C1 segment of cervical spinal cord (tissue), 14 donors: ENCODE data around the gene MEGF8.
A peak's percentile ranks its signal among the peaks of the same experiment; 100 is the strongest.

ENCODE experiments used
- DNase-seq, 14 donors: peaks; one replicate each; lab custom pipeline; 2025; lab: John Stamatoyannopoulos, UW

MEGF8 gene

DNA sequence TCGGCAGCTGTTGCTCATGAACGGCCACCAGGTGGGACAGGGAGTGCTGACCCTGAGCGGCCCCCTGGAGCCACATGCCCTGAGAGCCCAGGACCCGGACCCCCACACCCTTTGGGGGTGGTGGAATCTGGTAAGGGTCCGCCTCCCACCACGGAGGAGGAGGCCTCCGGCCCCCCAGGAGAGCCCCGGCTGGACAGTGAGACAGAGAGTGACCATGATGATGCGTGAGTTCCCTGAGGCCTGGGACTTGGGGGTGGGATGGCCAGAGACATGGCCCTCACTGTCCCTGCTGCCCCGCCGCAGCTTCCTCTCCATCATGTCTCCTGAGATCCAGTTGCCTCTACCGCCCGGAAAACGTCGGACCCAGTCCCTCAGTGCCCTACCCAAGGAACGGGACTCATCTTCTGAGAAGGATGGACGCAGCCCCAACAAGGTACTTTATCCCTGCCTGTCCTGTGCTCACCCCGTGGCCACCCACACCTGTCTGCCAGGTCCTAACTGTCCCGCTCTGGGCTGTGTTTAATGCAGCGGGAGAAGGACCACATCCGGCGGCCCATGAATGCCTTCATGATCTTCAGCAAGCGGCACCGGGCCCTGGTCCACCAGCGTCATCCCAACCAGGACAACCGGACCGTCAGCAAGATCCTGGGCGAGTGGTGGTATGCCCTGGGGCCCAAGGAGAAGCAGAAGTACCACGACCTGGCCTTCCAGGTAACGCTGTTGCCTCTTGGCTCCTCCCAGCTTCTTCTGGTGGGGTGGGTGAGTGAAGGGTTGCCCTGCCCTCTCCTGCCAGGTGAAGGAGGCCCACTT lies 38.2 kb upstream of the MEGF8 start:
- no peak for DNase-seq

DNA sequence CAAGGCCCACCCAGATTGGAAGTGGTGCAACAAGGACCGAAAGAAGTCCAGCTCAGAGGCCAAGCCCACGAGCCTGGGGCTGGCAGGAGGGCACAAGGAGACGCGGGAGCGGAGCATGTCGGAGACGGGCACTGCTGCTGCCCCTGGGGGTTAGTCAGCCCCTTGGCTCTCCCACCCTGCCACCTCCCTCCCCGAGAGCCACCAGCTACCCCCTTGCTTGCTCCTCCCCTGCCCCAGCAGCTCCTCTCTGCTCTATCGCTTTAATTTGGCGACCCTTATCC lies 37.7 kb upstream of the MEGF8 start:
- no peak for DNase-seq

DNA sequence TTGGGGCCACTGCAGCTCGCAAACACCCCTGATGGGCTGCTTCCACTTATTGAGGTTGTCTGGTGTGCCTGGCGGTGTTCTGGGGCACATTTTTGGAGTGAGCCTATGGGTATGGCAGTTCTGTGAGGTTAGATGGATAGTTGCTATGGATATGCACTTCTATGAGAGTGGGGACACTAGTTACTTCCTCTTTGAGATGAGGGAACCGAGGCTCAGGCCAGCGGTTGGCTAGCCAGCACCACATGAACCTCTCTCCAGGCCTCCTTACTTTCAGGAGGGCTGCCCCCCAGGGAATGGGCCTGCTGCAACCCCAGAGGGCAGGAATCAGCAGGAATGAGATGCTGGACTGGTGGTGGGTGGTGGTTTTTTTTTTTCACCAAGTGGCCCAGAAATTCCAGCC lies 37.0 kb upstream of the MEGF8 start:
- DNase-seq = no peak

DNA sequence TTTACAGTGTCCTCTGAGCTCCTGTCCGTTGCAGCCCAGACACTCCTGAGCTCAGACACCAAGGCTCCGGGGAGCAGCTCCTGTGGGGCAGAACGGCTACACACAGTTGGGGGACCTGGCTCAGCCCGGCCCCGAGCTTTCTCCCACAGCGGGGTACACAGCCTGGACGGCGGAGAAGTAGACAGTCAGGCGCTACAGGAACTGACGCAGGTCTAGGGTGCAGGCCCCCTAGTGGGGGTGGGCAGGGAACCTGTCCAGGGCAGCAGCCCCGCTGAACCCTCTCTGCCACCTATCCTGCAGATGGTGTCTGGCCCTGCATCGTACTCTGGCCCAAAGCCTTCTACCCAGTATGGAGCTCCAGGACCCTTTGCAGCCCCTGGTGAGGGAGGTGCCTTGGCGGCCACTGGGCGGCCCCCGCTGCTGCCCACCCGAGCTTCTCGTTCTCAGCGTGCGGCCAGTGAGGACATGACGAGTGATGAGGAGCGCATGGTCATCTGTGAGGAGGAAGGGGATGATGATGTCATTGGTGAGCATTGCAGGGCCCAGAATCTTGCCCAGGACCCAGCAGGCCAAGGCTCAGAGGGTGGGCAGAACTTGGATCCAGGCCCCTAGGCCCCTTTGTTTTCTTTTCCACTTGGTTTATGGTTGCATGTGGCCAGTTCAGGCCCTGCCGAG lies 36.4 kb upstream of the MEGF8 start:
- DNase-seq = no peak

DNA sequence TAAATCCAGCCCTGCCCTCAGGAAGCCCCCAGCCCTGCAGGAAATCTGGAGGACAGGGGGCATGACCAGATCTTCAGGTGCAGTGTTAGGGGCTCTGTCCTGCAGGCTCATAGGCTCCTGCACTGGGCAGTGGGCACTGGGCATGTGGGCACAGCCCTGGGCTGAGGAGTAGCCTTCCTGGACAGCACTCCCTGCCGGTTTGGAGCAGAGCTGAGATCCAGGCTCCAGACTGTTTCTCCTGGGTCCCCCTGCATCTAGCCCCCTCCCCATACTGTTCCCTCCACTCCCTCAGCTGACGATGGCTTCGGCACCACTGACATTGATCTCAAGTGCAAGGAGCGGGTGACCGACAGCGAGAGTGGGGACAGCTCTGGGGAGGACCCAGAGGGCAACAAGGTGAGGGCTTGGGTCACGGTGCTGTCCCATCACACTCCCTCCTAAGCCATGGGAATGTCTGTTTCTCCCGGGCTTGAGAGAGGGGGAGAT lies 35.8 kb upstream of the MEGF8 start:
- DNase-seq = no peak

DNA sequence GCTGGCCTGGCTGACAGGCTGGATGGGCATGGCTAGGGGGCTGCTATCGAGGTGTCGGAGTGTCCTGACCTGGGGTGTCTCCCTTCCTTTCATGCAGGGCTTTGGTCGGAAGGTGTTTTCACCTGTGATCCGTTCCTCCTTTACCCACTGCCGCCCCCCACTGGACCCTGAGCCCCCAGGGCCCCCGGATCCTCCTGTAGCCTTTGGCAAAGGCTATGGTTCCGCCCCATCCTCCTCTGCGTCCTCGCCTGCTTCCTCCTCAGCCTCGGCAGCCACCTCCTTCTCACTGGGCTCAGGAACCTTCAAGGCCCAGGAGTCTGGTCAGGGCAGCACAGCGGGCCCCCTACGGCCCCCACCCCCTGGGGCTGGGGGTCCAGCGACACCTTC lies 35.3 kb upstream of the MEGF8 start:
- DNase-seq = no peak

DNA sequence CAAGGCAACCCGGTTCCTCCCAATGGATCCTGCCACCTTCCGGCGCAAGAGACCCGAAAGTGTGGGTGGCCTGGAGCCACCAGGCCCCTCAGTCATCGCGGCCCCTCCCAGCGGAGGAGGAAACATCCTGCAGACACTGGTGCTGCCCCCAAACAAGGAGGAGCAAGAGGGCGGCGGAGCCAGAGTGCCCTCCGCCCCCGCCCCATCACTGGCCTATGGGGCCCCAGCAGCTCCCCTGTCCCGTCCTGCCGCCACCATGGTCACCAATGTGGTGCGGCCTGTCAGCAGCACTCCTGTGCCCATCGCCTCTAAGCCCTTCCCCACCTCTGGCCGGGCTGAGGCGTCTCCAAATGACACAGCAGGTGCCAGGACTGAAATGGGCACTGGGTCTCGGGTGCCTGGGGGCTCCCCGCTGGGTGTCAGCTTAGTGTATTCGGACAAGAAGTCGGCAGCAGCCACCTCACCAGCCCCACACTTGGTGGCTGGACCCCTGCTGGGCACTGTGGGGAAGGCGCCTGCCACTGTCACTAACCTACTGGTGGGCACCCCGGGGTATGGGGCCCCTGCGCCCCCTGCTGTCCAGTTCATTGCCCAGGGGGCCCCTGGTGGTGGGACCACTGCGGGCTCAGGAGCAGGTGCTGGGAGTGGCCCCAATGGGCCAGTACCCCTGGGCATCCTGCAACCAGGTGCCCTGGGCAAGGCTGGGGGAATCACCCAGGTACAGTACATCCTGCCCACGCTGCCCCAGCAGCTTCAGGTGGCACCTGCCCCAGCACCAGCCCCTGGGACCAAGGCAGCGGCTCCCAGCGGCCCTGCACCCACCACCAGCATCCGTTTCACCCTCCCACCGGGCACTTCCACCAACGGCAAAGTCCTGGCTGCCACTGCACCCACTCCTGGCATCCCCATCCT lies 34.7 kb upstream of the MEGF8 start:
- DNase-seq = no peak

DNA sequence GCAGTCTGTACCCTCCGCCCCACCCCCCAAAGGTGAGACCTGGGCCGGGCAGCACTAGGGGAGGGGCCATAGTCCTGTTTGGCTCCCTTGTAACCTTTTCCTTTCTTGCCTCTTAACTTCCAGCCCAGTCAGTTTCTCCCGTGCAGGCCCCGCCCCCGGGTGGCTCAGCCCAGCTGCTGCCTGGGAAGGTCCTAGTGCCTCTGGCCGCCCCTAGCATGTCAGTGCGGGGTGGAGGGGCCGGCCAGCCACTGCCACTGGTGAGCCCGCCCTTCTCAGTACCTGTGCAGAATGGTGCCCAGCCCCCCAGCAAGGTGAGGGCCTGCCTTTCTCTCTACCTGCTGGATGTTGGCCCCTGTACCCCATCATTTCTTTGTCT lies 34.0 kb upstream of the MEGF8 start:
- no peak for DNase-seq

DNA sequence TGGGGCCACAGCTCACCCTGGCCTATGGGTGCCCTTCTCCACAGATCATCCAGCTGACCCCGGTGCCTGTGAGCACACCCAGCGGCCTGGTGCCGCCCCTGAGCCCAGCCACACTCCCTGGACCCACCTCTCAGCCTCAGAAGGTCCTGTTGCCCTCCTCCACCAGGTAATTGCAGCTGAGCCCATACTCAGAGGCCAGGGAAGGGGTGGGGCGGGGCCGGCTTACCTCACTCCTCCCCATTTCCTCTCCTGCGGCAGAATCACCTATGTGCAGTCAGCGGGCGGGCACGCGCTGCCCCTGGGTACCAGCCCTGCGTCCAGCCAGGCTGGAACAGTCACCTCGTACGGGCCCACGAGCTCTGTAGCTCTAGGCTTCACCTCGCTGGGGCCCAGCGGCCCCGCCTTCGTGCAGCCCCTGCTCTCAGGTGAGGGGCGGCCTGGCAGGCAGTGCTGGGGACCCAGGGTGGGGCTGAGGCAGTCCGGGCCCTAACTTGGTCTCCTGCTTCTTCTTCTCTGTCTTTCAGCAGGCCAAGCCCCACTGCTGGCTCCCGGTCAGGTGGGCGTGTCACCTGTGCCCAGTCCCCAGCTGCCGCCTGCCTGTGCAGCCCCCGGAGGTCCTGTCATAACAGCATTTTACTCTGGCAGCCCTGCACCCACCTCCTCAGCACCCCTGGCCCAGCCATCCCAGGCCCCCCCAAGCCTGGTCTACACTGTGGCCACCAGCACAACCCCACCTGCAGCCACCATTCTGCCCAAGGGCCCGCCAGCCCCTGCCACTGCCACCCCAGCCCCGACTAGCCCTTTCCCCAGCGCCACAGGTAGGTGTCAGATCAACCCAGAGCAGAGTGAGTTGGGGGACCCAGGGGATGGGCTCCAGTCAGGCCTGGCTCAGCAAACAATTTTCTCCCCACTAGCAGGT lies 33.1 kb upstream of the MEGF8 start:
- DNase-seq = no peak

DNA sequence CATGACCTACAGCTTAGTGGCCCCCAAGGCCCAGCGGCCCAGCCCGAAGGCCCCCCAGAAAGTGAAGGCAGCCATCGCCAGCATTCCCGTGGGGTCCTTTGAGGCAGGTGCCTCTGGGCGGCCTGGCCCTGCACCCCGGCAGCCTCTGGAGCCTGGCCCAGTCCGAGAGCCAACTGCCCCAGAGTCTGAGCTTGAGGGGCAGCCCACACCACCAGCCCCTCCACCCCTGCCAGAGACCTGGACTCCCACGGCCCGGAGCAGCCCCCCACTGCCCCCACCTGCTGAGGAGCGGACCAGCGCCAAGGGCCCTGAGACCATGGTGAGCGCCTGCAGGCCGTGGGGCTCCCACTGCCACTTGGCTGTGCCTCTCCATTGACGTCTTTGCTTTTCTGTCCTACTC lies 32.5 kb upstream of the MEGF8 start:
- DNase-seq = no peak

DNA sequence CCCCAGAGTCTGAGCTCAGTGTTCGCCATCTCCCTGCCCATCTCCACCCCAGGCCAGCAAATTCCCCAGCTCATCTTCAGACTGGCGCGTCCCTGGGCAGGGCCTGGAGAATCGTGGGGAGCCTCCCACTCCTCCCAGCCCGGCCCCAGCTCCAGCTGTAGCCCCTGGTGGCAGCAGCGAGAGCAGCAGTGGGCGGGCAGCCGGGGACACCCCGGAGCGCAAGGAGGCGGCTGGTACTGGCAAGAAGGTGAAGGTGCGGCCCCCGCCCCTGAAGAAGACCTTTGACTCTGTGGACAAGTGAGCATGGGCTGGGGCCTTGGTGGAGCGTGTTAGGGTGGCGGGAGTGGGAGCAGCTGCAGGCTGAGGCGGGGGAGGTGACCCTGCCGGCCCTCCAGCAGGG lies 31.9 kb upstream of the MEGF8 start:
- no peak for DNase-seq

DNA sequence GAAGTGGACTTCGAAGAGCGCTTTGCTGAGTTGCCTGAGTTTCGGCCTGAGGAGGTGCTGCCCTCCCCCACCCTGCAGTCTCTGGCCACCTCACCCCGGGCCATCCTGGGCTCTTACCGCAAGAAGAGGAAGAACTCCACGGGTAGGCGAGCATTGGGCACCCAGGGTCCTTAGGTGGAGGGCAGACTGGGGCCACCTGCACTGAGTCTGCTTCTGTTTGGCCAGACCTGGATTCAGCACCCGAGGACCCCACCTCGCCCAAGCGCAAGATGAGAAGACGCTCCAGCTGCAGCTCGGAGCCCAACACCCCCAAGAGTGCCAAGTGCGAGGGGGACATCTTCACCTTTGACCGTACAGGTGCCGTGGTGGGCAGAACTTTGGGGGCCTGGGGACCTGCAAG lies 31.5 kb upstream of the MEGF8 start:
- DNase-seq = no peak

DNA sequence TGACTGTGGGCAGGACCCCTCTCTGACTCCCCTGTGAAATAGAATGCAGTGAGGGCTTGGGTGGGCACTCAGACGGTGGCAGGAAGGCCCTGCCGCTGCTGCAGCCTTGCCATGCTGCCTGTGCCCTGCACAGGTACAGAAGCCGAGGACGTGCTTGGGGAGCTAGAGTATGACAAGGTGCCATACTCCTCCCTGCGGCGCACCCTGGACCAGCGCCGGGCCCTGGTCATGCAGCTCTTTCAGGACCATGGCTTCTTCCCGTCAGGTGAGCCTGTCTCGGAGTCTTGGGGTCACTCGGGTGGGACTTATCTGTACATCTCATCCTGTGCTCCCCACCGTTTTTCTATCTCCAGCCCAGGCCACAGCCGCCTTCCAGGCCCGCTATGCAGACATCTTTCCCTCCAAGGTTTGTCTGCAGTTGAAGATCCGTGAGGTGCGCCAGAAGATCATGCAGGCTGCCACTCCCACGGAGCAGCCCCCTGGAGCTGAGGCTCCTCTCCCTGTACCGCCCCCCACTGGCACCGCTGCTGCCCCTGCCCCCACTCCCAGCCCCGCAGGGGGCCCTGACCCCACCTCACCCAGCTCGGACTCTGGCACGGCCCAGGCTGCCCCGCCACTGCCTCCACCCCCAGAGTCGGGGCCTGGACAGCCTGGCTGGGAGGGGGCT lies 30.8 kb upstream of the MEGF8 start:
- no peak for DNase-seq

DNA sequence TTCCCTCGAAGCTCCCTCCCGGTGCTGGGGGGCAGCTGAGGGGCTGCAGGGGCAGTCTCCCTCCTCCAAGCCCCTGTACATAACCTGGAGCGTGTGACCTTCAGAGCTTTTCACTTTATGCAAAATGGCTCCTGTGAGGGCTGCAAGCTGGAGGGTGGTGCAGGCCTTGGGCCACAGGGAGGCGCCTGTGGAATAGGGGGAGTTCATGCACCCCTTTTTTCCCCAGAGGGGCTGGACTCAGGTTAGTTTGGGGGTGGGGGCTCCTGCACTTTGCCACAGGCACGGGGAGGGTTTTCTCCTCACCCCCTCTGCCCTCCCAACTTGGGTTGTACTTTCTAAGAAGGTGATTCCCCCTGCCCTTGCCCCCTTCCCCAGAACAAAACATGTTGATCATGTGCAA lies 30.1 kb upstream of the MEGF8 start:
- no peak for DNase-seq

DNA sequence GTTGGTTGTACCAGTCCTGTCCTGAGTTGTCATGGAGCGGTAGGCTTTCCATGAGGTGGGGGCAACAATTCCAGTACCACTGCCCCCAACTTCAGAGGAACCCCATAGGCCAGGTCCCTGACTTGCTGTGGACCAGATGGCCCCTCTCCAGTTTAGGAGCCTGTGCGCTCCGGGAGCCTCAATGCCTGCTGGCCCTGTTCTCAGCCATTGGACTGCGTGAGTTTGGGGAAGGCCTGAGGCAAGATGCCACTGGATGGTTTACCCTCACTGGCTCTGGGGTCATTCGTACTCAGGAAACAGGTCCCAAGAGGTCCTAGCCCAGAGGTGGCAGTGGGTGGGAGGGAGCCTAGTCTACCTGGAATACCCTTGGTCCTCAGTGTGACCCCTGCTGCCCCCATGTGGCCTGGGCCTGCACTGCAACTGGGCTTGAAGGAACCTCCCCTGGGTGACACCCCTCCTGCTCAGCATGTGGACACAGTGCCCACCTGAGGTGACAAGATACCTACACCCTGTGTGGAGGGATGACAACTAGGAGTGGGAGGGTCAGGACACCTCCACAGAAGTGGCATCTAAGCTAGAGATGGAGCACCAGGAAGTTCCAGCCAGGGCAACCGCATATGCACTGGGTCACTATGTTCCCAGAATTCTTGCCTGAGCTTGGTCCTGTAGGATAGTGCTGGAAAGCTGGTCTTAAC lies 29.5 kb upstream of the MEGF8 start:
- DNase-seq = peak in 12 of 14 donors; percentile 31 to 76 (median 59)

DNA sequence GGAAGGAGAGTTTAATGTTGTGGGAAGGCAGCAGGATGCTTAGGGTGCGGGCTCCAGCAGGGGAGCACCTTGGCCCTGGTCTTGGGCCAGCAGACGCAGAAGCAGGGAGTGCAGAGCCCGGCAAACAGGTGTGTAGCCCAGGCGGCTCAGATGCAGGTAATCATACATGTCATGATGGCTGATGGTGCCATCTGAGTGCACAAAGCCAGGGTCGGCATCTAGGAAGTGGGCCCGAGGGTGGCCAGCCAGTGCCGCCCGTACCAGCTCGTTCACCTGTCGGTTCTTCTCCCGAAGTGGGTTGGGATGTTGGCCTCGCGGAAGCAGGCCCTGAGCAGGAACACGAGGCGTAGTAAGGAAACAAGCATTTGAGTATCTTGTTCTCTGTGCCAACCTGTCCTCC lies 28.4 kb upstream of the MEGF8 start:
- no peak for DNase-seq

DNA sequence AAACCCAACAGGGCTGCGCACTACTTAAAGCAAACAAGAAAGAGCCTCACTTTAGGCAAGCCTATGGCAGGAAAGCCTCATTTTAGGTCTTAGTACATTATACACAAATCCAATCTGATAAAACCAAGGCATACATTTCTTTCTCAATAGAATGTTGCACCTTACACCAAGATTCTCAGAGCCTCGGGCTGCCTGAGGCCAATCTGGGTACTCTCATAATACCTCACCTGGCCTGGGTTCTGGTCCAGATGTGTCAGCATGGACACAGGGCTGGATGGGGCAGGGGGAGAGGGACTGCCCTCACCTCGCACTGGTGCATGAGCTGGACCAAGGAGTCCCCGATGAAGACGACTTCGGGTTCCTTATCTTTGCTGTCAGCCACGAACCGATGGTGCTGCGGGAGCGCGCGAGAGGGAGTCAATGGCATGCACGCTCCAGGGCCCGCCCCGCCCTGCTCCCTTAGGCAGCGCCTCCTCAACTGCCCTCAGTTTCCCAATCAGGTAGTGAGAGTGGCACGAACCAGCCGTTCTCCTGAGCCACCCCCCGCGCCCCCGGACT lies 23.7 kb upstream of the MEGF8 start, which contains the start of gene PRR19:
TSS of gene PRR19 (plus strand) at position 487 of the 558 bp plus-strand sequence. CDS start 7,453 bp downstream, outside the sequence.
- DNase-seq = peak in 2 of 14 donors; percentile 45 to 66

DNA sequence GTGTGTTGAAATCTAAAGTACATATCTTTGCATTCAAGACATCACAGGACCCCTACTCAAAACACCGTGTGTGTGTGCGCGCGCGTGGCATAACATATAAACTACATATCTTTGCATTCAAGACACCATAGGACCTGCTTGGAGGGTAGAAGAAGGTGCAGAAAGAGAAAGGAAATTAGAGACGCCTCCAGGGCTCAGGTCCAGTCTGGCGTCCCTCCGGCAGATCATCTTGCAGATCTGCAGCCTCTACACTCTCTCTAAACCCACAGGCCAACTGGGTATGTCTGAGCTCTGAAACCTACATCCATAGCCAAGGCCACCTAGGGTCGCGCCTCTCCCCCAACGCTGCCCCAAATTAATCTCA lies 22.4 kb upstream of the MEGF8 start:
- DNase-seq = no peak

DNA sequence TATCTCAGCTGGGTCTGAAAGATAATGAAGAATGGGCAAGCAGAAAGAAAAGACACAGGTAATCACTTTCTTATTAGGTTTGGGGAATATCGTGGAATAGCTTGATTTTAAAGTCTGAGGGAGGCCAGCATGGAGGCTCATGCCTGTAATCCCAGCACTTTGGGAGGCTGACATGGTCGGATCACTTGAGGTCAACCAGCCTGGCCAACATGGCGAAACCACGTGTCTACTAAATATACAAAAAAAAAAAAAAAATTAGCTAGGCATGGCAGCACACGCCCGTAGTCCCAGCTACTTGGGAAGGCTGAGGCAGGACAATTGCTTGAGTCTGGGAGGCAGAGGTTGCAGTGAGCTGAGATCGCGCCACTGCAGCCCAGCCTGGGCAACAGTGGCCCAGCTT lies 21.6 kb upstream of the MEGF8 start:
- no peak for DNase-seq

DNA sequence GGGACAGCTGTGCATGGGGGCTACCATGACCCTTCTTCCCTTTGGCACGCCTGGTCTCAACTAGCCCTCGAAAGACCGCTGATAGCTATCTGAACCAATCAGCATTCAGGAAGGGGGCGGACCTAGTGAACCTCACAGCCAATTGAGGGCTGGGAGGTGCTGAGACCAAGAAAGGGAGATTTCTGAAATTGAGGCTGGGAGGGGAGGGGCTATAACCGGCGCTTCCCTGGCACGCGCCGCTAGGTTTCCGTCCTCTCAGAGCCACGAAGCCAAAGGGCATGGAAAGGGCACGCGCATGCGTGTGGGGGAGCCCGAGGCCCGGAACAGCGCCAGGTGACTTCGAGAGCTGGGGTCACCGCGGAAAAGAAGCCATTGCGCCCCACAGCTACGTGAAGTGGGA lies 18.8 kb upstream of the MEGF8 start:
- no peak for DNase-seq
